C1 segment of cervical spinal cord (tissue), 14 donors: ENCODE results near the gene BRD3.

ENCODE experiments used
- DNase-seq, 14 donors: peaks; one replicate each; lab custom pipeline; 2025; lab: John Stamatoyannopoulos, UW

Gene BRD3

DNA sequence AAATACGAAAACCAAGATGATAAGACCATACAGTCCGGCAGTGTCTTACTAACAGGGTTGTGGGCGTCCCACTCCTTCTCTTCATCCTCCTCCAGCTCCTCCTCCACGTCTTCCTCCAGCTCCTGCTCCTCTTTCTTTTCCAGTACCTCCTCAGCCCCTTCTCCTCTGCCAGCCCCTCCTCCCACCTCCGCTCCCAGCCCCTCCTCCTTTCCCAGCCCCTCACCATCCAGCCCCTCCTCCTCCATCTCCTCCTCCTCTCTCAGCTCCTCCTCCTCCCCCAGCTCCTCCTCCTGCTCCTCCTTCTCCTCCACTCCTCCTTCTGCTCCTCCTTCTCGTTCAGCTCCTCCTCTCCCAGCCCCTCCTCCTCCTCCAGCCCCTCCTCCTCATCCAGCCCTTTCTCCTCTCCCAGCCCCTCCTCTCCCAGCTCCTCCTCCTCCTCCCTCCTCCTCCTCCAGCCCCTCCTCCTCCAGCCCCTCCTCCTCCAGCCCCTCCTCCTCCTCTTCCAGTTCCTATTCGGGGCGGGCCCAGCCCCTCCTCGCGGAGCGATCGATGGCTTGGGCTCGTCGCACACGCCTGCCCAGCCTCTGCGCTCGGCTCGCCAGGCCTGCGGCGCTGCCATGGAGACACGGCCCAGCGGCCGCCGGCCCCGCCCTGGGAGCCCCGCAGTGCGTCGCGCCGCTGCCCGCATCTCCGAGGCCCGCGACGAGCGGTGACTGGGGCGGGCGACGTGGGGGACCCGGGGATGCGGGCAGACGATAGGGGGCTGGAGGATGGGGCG is 42.8 kb downstream of the BRD3 start, which contains the start of gene BRD3OS:
TSS of gene BRD3OS (plus strand) at position 654 of the 778 bp plus-strand sequence. CDS start 1,267 bp downstream, outside the sequence.
- DNase-seq, result peak; percentile 59 to 100 (median 94)

GRCh38 chr9:134024214-134024792 is 43.5 kb downstream of the BRD3 start:
- DNase-seq, result no peak

DNA sequence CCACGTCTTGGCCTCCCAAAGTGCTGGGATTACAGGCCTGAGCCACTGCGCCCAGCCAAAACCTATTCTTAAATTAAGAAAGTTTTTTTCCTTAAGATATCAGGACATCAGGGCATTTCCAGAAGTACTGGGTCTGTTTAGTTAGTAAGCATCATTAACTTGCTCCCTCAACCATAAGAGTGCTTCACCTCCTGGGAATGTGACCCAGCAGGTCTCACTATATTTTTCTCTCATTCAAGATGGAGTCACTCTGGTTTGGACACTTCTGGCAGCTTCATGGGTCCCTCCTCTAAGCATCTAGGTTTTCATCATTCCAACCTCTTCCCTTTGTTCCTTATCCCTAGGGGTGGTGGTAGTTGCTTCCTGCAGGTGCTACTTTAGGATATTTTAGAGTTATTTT is 52.9 kb downstream of the BRD3 start:
- DNase-seq, result no peak

- no peak for DNase-seq
Observed at GRCh38 chr9:134011401-134011800, 56.4 kb downstream of the BRD3 start.

GRCh38 chr9:134010310-134011173 is 57.3 kb downstream of the BRD3 start:
- no peak for DNase-seq

DNA sequence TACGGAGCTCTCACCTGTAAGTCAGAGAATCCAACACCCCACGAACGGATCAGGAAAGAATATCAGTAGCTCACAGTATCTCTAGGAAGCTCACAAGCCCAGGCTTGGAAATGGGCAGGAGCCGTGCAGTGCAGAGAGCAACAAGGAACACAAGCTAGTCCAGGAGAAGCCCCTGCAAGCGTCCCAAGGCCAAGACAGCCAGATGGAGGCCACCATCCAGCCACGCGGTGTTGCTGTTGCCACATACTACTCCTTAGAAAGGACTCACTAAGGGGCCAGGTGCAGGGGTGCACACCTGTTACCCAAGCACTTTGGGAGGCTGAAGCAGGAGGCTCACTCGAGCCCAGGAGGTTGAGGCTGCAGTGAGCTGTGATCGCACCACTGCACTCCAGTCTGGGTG is 60.3 kb downstream of the BRD3 start:
- no peak for DNase-seq

DNA sequence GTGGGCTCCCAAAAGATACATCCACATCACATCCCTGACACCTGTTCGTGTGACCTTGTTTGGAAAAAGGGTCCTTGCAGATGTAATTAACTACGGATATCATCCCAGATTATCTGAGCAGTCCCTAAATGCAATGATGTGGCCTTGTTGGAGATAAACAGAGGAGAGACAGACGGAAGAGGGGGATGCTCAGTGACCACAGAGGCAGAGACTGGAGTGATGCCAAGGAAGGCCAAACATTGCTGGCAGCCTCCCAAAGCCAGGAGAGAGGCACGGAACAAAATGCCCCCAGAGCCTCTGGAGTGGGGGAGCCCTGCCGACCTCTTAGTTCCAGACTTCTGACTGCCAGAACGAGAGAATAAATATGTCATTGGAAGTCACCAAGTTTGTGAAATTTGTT is 60.7 kb downstream of the BRD3 start:
- DNase-seq, result no peak

GRCh38 chr9:134005381-134005780 is 62.4 kb downstream of the BRD3 start:
- DNase-seq, result no peak

- no peak for DNase-seq
Observed at GRCh38 chr9:134004881-134005280, 62.9 kb downstream of the BRD3 start.

DNA sequence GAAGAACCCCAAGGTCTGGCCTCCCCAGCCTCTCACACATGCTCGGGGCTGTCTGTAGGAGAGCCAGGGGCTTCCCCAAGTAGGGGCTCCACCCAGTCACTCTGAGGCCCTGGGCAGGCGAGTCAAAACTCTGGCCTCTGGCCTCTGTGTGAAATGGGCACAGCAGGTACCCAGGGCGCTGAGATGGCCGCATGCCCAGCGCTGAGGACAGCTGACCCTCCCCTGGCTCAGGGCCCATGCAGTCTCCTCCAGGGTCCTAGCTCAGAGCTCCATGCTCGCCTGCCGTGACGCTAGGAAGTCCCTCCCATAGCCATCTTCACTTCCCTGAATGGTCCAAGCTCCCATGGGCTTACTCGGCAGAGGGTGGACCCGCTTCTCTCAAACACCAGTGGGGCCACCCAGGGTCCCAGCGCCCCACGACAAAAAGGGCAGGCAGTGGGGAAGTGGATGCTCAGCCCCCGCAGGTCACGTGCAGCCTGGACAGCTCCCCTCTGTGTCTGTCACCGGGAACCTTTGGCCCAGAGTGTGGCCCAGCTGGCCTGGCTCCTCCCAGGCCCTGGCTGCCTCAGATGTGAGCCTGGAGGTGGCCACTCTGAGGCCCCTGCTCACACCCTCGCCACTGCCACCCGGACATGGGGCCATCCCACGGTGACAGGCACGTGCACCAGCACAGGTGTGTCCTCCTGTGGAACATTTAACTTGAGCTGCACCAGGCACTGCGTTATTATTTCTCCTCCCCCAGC is 63.5 kb downstream of the BRD3 start:
- DNase-seq, result no peak

- no peak for DNase-seq
Observed at GRCh38 chr9:134003237-134003636, 64.6 kb downstream of the BRD3 start.

GRCh38 chr9:134002796-134003195 is 65.0 kb downstream of the BRD3 start:
- no peak for DNase-seq

DNA sequence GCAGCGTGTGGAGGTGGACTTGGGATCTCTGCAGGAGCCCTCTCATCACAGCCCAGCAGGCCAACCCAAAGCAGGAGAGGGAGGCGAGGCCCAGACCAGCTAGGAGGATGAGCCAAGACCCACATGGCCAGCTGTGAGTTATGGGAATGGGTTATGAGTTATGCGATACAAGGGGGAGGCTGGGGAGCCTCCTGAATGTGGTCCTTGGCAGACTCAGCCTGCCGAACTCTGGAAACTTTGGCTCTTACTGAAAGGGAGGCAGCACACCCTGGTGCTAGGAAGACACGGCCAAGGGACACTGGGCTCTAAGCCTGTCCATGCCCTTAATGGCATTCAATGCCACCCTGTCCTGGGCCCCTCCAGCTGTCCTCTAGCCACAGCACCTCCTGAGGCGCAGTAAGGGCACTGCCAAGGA is 68.0 kb downstream of the BRD3 start:
- DNase-seq, result no peak

DNA sequence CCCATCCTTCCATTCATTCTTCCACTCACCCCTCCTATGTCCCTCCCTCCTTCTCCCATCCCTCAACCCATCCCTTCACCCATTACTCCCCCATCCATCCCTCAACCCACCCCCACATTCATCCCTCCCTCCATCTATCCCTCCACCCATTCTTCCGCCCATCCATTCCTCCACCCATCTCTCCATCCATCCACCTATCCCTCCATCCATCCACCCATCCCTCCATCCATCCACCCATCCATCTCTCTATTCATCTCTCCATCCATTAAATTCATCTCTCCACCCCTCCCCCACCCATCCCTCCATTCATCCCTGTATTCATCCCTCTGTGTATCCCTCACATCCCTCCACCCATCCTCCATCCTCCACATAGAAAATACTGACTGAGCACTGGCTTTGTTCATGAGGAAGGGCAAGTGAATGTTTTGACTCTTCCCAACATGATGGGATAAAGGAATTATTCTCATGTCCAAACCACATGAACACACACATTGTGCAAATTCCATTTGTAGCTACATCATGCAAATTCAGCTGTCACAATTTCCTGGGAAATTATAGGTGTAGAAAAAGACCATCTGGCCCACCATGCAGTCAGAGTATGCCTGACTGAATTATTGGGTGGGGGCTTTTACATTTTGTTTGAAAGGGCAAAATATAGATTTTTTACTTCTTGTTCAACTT is 68.8 kb downstream of the BRD3 start:
- DNase-seq, result no peak

DNA sequence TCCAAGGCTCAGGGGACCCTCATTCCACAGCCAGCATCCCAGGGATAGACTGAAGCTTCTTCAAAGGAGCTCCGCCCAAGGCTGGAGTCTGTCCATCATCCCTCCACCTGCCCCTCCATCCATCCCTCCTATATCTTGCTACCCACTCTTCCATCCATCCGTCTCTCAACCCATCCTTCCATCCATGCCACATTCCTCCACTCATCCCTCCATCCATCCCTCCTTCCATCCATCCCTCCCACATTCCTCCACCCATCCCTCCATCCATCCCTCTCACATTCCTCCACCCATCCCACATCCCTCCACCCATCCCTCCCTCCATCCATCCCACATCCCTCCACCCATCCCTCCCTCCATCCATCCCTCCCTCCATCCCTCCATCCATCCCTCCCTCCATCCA is 70.2 kb downstream of the BRD3 start:
- DNase-seq, result no peak

GRCh38 chr9:133996531-133997520 is 71.0 kb downstream of the BRD3 start:
- DNase-seq, result no peak

DNA sequence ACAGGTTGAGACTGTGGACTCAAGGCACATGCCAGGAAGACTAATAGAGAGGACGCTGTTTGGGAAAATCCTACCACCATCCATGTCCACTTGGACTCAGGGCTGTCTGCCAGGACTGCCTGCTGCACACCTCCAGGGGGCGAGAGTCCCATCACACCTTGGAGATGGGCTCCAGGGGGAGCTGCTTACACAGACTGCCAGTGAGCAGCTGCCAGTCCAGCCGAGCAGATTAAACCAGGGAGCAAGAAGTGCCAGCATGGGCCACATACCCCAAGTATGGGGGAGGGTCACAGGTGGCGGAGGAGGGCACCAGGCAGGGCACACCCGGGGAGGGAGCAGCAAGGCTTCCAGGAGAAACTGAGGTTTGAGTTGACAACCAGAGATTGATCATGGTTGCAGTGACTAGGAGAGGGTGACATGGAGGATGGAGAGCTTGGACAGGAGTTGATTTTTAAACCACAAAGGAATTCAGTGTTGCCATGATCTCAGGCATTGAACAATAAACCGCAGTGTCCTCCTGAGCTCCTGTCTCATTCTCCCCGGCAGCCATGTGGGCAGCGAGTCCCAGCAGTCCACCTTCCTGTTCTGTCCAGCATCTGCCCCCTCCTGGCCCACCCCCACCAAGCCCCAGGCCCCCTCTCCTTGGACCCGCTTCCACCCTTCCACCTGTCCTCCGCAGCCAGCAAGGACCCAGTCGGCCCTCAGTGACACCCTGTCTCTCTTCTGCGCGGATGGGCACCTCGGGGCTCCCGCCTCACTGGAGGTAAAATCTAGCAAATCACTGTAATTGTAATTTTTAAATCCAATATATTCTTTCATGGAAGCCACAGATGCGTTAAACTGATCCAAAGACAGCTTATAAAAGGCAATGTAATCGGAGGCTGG is 72.6 kb downstream of the BRD3 start:
- no peak for DNase-seq

GRCh38 chr9:133994353-133995011 is 73.3 kb downstream of the BRD3 start:
- DNase-seq, result peak in 10 of 14 donors; percentile 11 to 83 (median 59)
